ENCODE results near the gene PAK5.

DNA sequence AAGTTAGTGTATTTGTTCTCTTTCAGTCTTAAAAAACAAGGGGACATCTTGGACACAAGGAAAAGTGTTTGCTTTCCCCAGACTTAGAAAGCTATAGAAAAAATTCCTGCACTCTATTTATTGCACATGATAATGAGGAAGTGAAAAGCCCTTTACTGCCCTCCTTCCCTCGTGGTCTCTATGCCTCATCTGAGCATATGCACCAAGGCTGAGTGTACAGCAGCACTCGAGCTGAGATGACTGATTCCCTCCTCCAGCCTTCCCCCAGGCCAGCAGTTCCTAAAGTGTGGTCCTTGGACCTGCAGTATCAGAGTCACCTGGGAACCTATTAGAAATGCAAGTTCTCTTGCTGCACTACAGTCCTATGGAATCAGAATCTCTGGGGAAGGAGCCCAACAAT is 338.8 kb downstream of the PAK5 start:
- no peak for TF ChIP-seq JUND (IDR thresholded peaks at IDR 0.05)
- no peak for TF ChIP-seq ZBTB33 (IDR thresholded peaks at IDR 0.05; ENCODE audit: extremely low read depth, insufficient replicate concordance, low read length)
- TF ChIP-seq POLR2A (IDR thresholded peaks at IDR 0.05; ENCODE audit: borderline replicate concordance, extremely low read depth, insufficient read depth, insufficient read length), result no peak
- TF ChIP-seq CTCF (IDR thresholded peaks at IDR 0.05 in 2 of 3, conservative IDR thresholded peaks at IDR 0.05 in 1 of 3; ENCODE audit: borderline replicate concordance in 1 of 3, insufficient read depth in 1 of 3, low read depth in 2 of 3, low read length in 2 of 3), result no peak
- TF ChIP-seq EZH2phosphoT487 (IDR thresholded peaks at IDR 0.05; ENCODE audit: borderline replicate concordance), result no peak
- no peak for TF ChIP-seq POLR2AphosphoS5 (IDR thresholded peaks at IDR 0.05; ENCODE audit: low read depth, low read length)
- no peak for TF ChIP-seq EZH2 (IDR thresholded peaks at IDR 0.05)
- TF ChIP-seq, protein P1, sequence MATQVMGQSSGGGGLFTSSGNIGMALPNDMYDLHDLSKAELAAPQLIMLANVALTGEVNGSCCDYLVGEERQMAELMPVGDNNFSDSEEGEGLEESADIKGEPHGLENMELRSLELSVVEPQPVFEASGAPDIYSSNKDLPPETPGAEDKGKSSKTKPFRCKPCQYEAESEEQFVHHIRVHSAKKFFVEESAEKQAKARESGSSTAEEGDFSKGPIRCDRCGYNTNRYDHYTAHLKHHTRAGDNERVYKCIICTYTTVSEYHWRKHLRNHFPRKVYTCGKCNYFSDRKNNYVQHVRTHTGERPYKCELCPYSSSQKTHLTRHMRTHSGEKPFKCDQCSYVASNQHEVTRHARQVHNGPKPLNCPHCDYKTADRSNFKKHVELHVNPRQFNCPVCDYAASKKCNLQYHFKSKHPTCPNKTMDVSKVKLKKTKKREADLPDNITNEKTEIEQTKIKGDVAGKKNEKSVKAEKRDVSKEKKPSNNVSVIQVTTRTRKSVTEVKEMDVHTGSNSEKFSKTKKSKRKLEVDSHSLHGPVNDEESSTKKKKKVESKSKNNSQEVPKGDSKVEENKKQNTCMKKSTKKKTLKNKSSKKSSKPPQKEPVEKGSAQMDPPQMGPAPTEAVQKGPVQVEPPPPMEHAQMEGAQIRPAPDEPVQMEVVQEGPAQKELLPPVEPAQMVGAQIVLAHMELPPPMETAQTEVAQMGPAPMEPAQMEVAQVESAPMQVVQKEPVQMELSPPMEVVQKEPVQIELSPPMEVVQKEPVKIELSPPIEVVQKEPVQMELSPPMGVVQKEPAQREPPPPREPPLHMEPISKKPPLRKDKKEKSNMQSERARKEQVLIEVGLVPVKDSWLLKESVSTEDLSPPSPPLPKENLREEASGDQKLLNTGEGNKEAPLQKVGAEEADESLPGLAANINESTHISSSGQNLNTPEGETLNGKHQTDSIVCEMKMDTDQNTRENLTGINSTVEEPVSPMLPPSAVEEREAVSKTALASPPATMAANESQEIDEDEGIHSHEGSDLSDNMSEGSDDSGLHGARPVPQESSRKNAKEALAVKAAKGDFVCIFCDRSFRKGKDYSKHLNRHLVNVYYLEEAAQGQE (IDR thresholded peaks at IDR 0.05; ENCODE audit: low read depth), result no peak
